HEK293 (cell line): ENCODE measurements around the gene NOL6.

ENCODE experiments used
- CTCF ChIA-PET: fragments of 350-600 bp; formaldehyde crosslinking; extraction: SDS; loops from one replicate; lab custom pipeline; 2021; ENCODE audit warnings: antibody characterized with exemption; lab: Yijun Ruan, JAX
- POLR2A ChIA-PET: fragments of 300-600 bp; formaldehyde crosslinking; extraction: SDS; loops from one replicate; lab custom pipeline; 2020; ENCODE audit warnings: antibody characterized with exemption, inconsistent platforms; lab: Yijun Ruan, JAX
- H3K27ac ChIP-seq: fragments of 200-500 bp; sonication (Bioruptor generic); 2 replicates; pipeline ENCODE4 v1.5.1; 2014; ENCODE audit warnings: low read depth, low read length, control low read depth, inconsistent platforms; ENCODE audit errors: extremely low read depth
- H3K36me3 ChIP-seq, 2 experiments: fragments of 200-500 bp in 1 of 2; sonication (Bioruptor generic) in 1 of 2; 1 replicate in 1 of 2; 2 replicates in 1 of 2; pipeline ENCODE4 v1.5.1; 2014 to 2017; ENCODE audit warnings: inconsistent platforms in 2 of 2, low read length in 2 of 2; ENCODE audit not compliant: control insufficient read depth in 2 of 2, insufficient read depth in 1 of 2
- H3K4me1 ChIP-seq: fragments of 200-500 bp; sonication (Bioruptor generic); 2 replicates; pipeline ENCODE4 v1.5.1; 2014; ENCODE audit warnings: mild to moderate bottlenecking, low read length, inconsistent platforms; ENCODE audit not compliant: control insufficient read depth, insufficient read depth
- H3K4me3 ChIP-seq: 2 replicates; pipeline ENCODE4 v1.5.1; 2011; ENCODE audit warnings: low read depth, mild to moderate bottlenecking, control low read depth, low read length, moderate library complexity
- H3K9me3 ChIP-seq: fragments of 200-500 bp; sonication (Bioruptor generic); 2 replicates; pipeline ENCODE4 v1.5.1; 2014; ENCODE audit warnings: low read depth, low read length, inconsistent platforms; ENCODE audit not compliant: control insufficient read depth, insufficient read depth
- FEZF1 ChIP-seq: fragments of 450-650 bp; formaldehyde crosslinking; IDR thresholded peaks from 2 replicates; pipeline ENCODE4 v1.5.1; 2016; ENCODE audit warnings: missing biosample characterization, missing genetic modification characterization
- GLI4 ChIP-seq: fragments of 450-650 bp; formaldehyde crosslinking; IDR thresholded peaks from 2 replicates; pipeline ENCODE4 v1.5.1; 2016; ENCODE audit warnings: missing biosample characterization, missing genetic modification characterization
- HOXD13 ChIP-seq: sonication (generic); formaldehyde crosslinking; IDR thresholded peaks from 2 replicates; pipeline ENCODE4 v1.8.0; 2022; ENCODE audit warnings: missing genetic modification reagents, borderline replicate concordance
- IKZF3 ChIP-seq: fragments of 450-650 bp; IDR thresholded peaks from 2 replicates; pipeline ENCODE4 v1.5.0; 2018; ENCODE audit warnings: missing biosample characterization, mild to moderate bottlenecking, missing genetic modification characterization, moderate library complexity
- INSM2 ChIP-seq: fragments of 450-650 bp; formaldehyde crosslinking; IDR thresholded peaks from 2 replicates; pipeline ENCODE4 v1.5.1; 2016; ENCODE audit warnings: missing biosample characterization, missing genetic modification characterization
- PBX3 ChIP-seq: sonication (generic); formaldehyde crosslinking; IDR thresholded peaks from 2 replicates; pipeline ENCODE4 v1.8.1; 2022; ENCODE audit warnings: mild to moderate bottlenecking, moderate library complexity, missing genetic modification reagents
- PRDM2 ChIP-seq: fragments of 450-650 bp; formaldehyde crosslinking; IDR thresholded peaks from 2 replicates; pipeline ENCODE4 v1.5.1; 2016; ENCODE audit warnings: missing biosample characterization, missing genetic modification characterization, borderline replicate concordance
- YY2 ChIP-seq: fragments of 450-650 bp; formaldehyde crosslinking; IDR thresholded peaks from 2 replicates; pipeline ENCODE4 v1.5.1; 2016; ENCODE audit warnings: missing biosample characterization, missing genetic modification characterization
- ZBTB17 ChIP-seq: fragments of 450-650 bp; formaldehyde crosslinking; IDR thresholded peaks from 2 replicates; pipeline ENCODE4 v1.5.1; 2016; ENCODE audit warnings: missing biosample characterization, missing genetic modification characterization
- ZBTB8A ChIP-seq: fragments of 450-650 bp; formaldehyde crosslinking; IDR thresholded peaks from 2 replicates; pipeline ENCODE4 v1.5.1; 2016; ENCODE audit warnings: missing biosample characterization, missing genetic modification characterization
- ZEB2 ChIP-seq: fragments of 450-650 bp; formaldehyde crosslinking; IDR thresholded peaks from 2 replicates; pipeline ENCODE4 v1.5.1; 2016; ENCODE audit warnings: missing biosample characterization, missing genetic modification characterization
- ZNF133 ChIP-seq: fragments of 450-650 bp; formaldehyde crosslinking; IDR thresholded peaks from 2 replicates; pipeline ENCODE4 v1.5.1; 2016; ENCODE audit warnings: missing biosample characterization, missing genetic modification characterization
- ZNF202 ChIP-seq: fragments of 450-650 bp; formaldehyde crosslinking; IDR thresholded peaks from 2 replicates; pipeline ENCODE4 v1.5.1; 2016; ENCODE audit warnings: missing biosample characterization, missing genetic modification characterization, borderline replicate concordance
- ZNF37A ChIP-seq: fragments of 450-650 bp; IDR thresholded peaks from 2 replicates; pipeline ENCODE4 v1.5.1; 2018; ENCODE audit warnings: missing biosample characterization, missing genetic modification characterization
- ZNF629 ChIP-seq: fragments of 450-650 bp; formaldehyde crosslinking; IDR thresholded peaks from 2 replicates; pipeline ENCODE4 v1.5.1; 2017; ENCODE audit warnings: missing biosample characterization, missing genetic modification characterization
- ZNF639 ChIP-seq: fragments of 450-650 bp; formaldehyde crosslinking; IDR thresholded peaks from 2 replicates; pipeline ENCODE4 v1.5.1; 2016; ENCODE audit warnings: missing biosample characterization, missing genetic modification characterization
- ZNF658 ChIP-seq: fragments of 450-650 bp; formaldehyde crosslinking; IDR thresholded peaks from 2 replicates; pipeline ENCODE4; 2016; ENCODE audit warnings: missing biosample characterization, missing genetic modification characterization
- ZNF747 ChIP-seq: fragments of 450-650 bp; formaldehyde crosslinking; IDR thresholded peaks from 2 replicates; pipeline ENCODE4 v1.5.1; 2016; ENCODE audit warnings: missing biosample characterization, missing genetic modification characterization
- ZSCAN16 ChIP-seq: fragments of 450-650 bp; formaldehyde crosslinking; IDR thresholded peaks from 2 replicates; pipeline ENCODE4 v1.5.1; 2016; ENCODE audit warnings: missing biosample characterization, missing genetic modification characterization
- ZSCAN30 ChIP-seq: fragments of 450-650 bp; IDR thresholded peaks from 2 replicates; pipeline ENCODE4 v1.5.1; 2018; ENCODE audit warnings: missing biosample characterization, mild to moderate bottlenecking, missing genetic modification characterization, moderate library complexity

Gene NOL6

GRCh38 chr9:33463151-33463550, 10.6 kb downstream of the NOL6 start (continued):
- TF ChIP-seq INSM2 (tag by site-specific recombination) (no peak), ZBTB17 (tag by site-specific recombination) (no peak), ZNF639 (tag by site-specific recombination) (no peak), ZEB2 (no peak), HOXD13 (CRISPR knock-in tag) (no peak), IKZF3 (no peak)

GRCh38 chr9:33461492-33461891, 12.2 kb downstream of the NOL6 start:
- no peaks in the 10 kb centered on the region for H3K9me3 ChIP-seq
- no peaks in the 10 kb centered on the region for H3K4me1 ChIP-seq
- CTCF ChIA-PET, result interaction anchor here (1.0 to 4.7 kb wide), 7 partner anchors 10 to 261 kb away, joined by 3 to 56 read pairs (median 10); no protein-coding TSS in a partner anchor
- peaks cover 0 to 62% of the 10 kb centered on the region in 2 experiments; a peak in 1 of 3 replicates for H3K36me3 ChIP-seq
- POLR2A ChIA-PET, result interaction anchor here (1.7 to 4.6 kb wide), 2 partner anchors 9 to 12 kb away, joined by 5 to 29 read pairs; partner anchors contain the start of gene NOL6
- no peak overlapping the region for H3K4me3 ChIP-seq
- TF ChIP-seq PBX3 (CRISPR knock-in tag), result no peak
- TF ChIP-seq ZNF133 (tag by site-specific recombination), result no peak
- no peak for TF ChIP-seq ZNF202 (tag by site-specific recombination)
- TF ChIP-seq ZNF639 (tag by site-specific recombination), result no peak
- no peak for TF ChIP-seq ZNF658 (tag by site-specific recombination)
- TF ChIP-seq ZSCAN30 (tag by site-specific recombination), result no peak
- no peak for TF ChIP-seq PRDM2 (tag by site-specific recombination)
- TF ChIP-seq FEZF1, result no peak
- TF ChIP-seq ZNF37A (tag by site-specific recombination), result no peak
- no peak for TF ChIP-seq YY2 (tag by site-specific recombination)
- no peak for TF ChIP-seq ZNF629 (tag by site-specific recombination)
- TF ChIP-seq ZBTB8A (tag by site-specific recombination), result no peak
- no peak for TF ChIP-seq GLI4
- TF ChIP-seq ZNF747 (tag by site-specific recombination), result no peak
- TF ChIP-seq ZSCAN16 (tag by site-specific recombination), result no peak
- no peak overlapping the region for H3K27ac ChIP-seq
